Colonic mucosa (tissue), 4 donors: ENCODE data around the gene HMBS. TPM values are rescaled to one million over a fixed set of nuclear protein-coding genes. Genes with fewer than 3 reads are reported as not detected.
A peak's percentile ranks its signal among the peaks of the same experiment; 100 is the strongest.
"Not testable (repeated sequence)": the region's sequence is repeated elsewhere in the genome, so short reads cannot be mapped to it uniquely, and the experiment has no call there.

Experiments used
- DNase-seq: peaks from one replicate; pipeline ENCODE4 v3.0.0-alpha.2; 2020
- H3K27ac ChIP-seq: fragments of 200-600 bp; one replicate; pipeline ENCODE4 v1.8.0; 2021
- H3K27me3 ChIP-seq: fragments of 200-600 bp; one replicate; pipeline ENCODE4 v1.8.0; 2021
- H3K36me3 ChIP-seq: fragments of 200-600 bp; one replicate; pipeline ENCODE4 v1.8.0; 2021
- H3K4me1 ChIP-seq: fragments of 200-600 bp; one replicate; pipeline ENCODE4 v1.8.0; 2021; ENCODE audit warnings: mild to moderate bottlenecking
- H3K4me3 ChIP-seq: fragments of 200-600 bp; one replicate; pipeline ENCODE4 v1.8.0; 2021
- H3K9ac ChIP-seq, 2 donors: one replicate each; pipeline ENCODE4 v1.7.0; 2013; ENCODE audit warnings: control low read depth in 2 of 2, low read depth in 2 of 2, low read length in 2 of 2
- H3K9me3 ChIP-seq: fragments of 200-600 bp; one replicate; pipeline ENCODE4 v1.8.0; 2021
- CTCF ChIP-seq: fragments of 200-600 bp; IDR thresholded peaks from one replicate; pipeline ENCODE4 v1.8.0; 2022; ENCODE audit warnings: antibody characterized with exemption, mild to moderate bottlenecking
- intact Hi-C: fragments of 100-400 bp; cut with DNase I; formaldehyde crosslinking; loops from one replicate; pipeline ENCODE4 v1.14.1; 2022
- total RNA-seq, 2 donors: library from RNA; stranded (reverse); fragmentation: NEBNext Ultra II Directional in 1 of 2; extraction: Animal tissue kit (Norgen Biotek cat#: 25700) in 1 of 2; gene quantifications; one replicate each; pipeline ENCODE4 v1.2.1, GENCODE V29; 2021
- donor health status: healthy.
- donor health status: DM: no; HTN: no; CAD: no.
- donor health status: DM: no; HTN: no; CAD: no.

Gene HMBS
- total RNA-seq, result 10 to 100 TPM; 18.7 to 50.5 TPM

GRCh38 chr11:119084663-119085436 is at the start of gene HMBS:
HMBS (plus strand) TSS chr11:119084881; CDS start chr11:119085034, 153 bp downstream.
- no peak for TF ChIP-seq CTCF
- DNase-seq, result peak; percentile 95
- Histone ChIP-seq H3K36me3 (no peaks in the 10 kb centered on the region), H3K4me3 (peak within 1 kb of the TSS; percentile 57), H3K27me3 (no peaks in the 10 kb centered on the region), H3K4me1 (peaks cover 7% of the 10 kb centered on the region), H3K9ac (peak within 1 kb of the TSS; percentile 68 to 88), H3K27ac (peak within 1 kb of the TSS; percentile 77), H3K9me3 (no peaks in the 10 kb centered on the region)
- intact Hi-C loops, result no loop called here

GRCh38 chr11:119038884-119039283 is 45.8 kb upstream of the HMBS start:
- no peak for TF ChIP-seq CTCF
- no peak for DNase-seq
- intact Hi-C loops, result no loop called here

GRCh38 chr11:119039471-119039870 is 45.2 kb upstream of the HMBS start:
- H3K4me3 ChIP-seq, H3K27ac ChIP-seq, H3K27me3 ChIP-seq, intact Hi-C loops, H3K9me3 ChIP-seq, H3K9ac ChIP-seq, H3K36me3 ChIP-seq, DNase-seq, H3K4me1 ChIP-seq: not testable (repeated sequence)

More at GRCh38 chr11:119038884-119039283, 45.8 kb upstream of the HMBS start:
- H3K27ac ChIP-seq, result no peak overlapping the region
- no peaks in the 10 kb centered on the region for H3K4me1 ChIP-seq
- H3K4me3 ChIP-seq, result no peak overlapping the region
- H3K36me3 ChIP-seq, result no peaks in the 10 kb centered on the region
- no peak overlapping the region for H3K9ac ChIP-seq
- H3K9me3 ChIP-seq, result no peaks in the 10 kb centered on the region
- H3K27me3 ChIP-seq, result no peaks in the 10 kb centered on the region

- no peak overlapping the region for H3K9ac ChIP-seq
- H3K27ac ChIP-seq, result no peak overlapping the region
- no peaks in the 10 kb centered on the region for H3K27me3 ChIP-seq
- H3K4me1 ChIP-seq, result no peaks in the 10 kb centered on the region
- no peaks in the 10 kb centered on the region for H3K9me3 ChIP-seq
- TF ChIP-seq CTCF, result no peak
- DNase-seq, result no peak
- H3K4me3 ChIP-seq, result no peak overlapping the region
- intact Hi-C loops, result no loop called here
- H3K36me3 ChIP-seq, result peaks cover 5% of the 10 kb centered on the region
Measured at GRCh38 chr11:119041821-119042514, 42.7 kb upstream of the HMBS start.

- no peak overlapping the region for H3K4me3 ChIP-seq
- H3K9ac ChIP-seq, result no peak overlapping the region
- H3K4me1 ChIP-seq, result no peaks in the 10 kb centered on the region
- H3K27ac ChIP-seq, result no peak overlapping the region
- H3K36me3 ChIP-seq, result peaks cover 9% of the 10 kb centered on the region
- no peak for TF ChIP-seq CTCF
- intact Hi-C loops, result no loop called here
- H3K27me3 ChIP-seq, result no peaks in the 10 kb centered on the region
- no peak for DNase-seq
- no peaks in the 10 kb centered on the region for H3K9me3 ChIP-seq
Measured at GRCh38 chr11:119042927-119043326, 41.8 kb upstream of the HMBS start.

GRCh38 chr11:119044708-119045107 is 40.0 kb upstream of the HMBS start:
- Histone ChIP-seq H3K4me1 (no peaks in the 10 kb centered on the region), H3K4me3 (no peak overlapping the region), H3K9me3 (no peaks in the 10 kb centered on the region), H3K27me3 (no peaks in the 10 kb centered on the region), H3K27ac (no peak overlapping the region), H3K9ac (no peak overlapping the region), H3K36me3 (peaks cover 17% of the 10 kb centered on the region)
- TF ChIP-seq CTCF, result no peak
- intact Hi-C loops, result no loop called here
- no peak for DNase-seq
